Panc1 (cell line): ENCODE results near the gene SECISBP2. TPM values are rescaled to one million over a fixed set of nuclear protein-coding genes. Genes with fewer than 3 reads are reported as not detected.

Source experiments
- ATAC-seq: fragments of 200-7000 bp; cut with Tn5 transposase; 2 replicates; pipeline ENCODE4 v1.9.1; 2020; ENCODE audit warnings: mild to moderate bottlenecking, moderate library complexity
- BruUV-seq: library from RNA; stranded (reverse); fragments of 400-500 nt; replicated peaks from 2 replicates; lab custom pipeline; 2021; lab: Mats Ljungman, UMichigan
- CTCF ChIA-PET: fragments of 300-600 bp; sonication (Branson Sonifier 250); formaldehyde crosslinking; loops from one replicate; lab custom pipeline; 2022; ENCODE audit warnings: antibody characterized with exemption; lab: Charles Lee
- POLR2A ChIA-PET: fragments of 300-600 bp; sonication (Branson Sonifier 250); formaldehyde crosslinking; loops from one replicate; lab custom pipeline; 2022; ENCODE audit warnings: antibody characterized with exemption; lab: Charles Lee
- DNase-seq: peaks from one replicate; pipeline ENCODE4 v3.0.0-alpha.2; 2010; ENCODE audit warnings: low read depth, low spot score
- H3K27ac ChIP-seq: 2 replicates; pipeline ENCODE4 v1.5.1; 2011; ENCODE audit warnings: mild to moderate bottlenecking, low read length, inconsistent platforms
- H3K27me3 ChIP-seq: fragments of 200-500 bp; sonication (Bioruptor generic); 2 replicates; pipeline ENCODE4 v1.6.0; 2014; ENCODE audit warnings: low read length, inconsistent platforms; ENCODE audit not compliant: control insufficient read depth, insufficient read depth
- H3K36me3 ChIP-seq: fragments of 200-500 bp; sonication (Bioruptor generic); 2 replicates; pipeline ENCODE4 v1.5.1; 2014; ENCODE audit warnings: inconsistent platforms, mild to moderate bottlenecking, low read length, moderate library complexity; ENCODE audit not compliant: control insufficient read depth, insufficient read depth
- H3K4me1 ChIP-seq: 2 replicates; pipeline ENCODE4 v1.5.1; 2011; ENCODE audit warnings: inconsistent platforms, mild to moderate bottlenecking, low read length, moderate library complexity; ENCODE audit not compliant: control insufficient read depth, insufficient read depth
- H3K4me3 ChIP-seq, 2 experiments: 2 replicates each; pipeline ENCODE4 v1.5.1; 2011 to 2012; ENCODE audit warnings: low read depth in 2 of 2, low read length in 2 of 2, mild to moderate bottlenecking in 2 of 2, inconsistent platforms in 1 of 2, moderate library complexity in 1 of 2
- H3K9me3 ChIP-seq: fragments of 200-500 bp; sonication (Bioruptor generic); 2 replicates; pipeline ENCODE4 v1.5.1; 2014; ENCODE audit warnings: low read depth, mild to moderate bottlenecking, inconsistent platforms, low read length, moderate library complexity; ENCODE audit not compliant: control insufficient read depth, insufficient read depth
- CTCF ChIP-seq: fragments of 450-650 bp; IDR thresholded peaks from 2 replicates; pipeline ENCODE4 v1.5.1; 2017; ENCODE audit warnings: mild to moderate bottlenecking
- POLR2AphosphoS5 ChIP-seq: IDR thresholded peaks from 2 replicates; pipeline ENCODE4 v1.6.1; 2012; ENCODE audit warnings: mild to moderate bottlenecking, low read depth, low read length, moderate library complexity
- REST ChIP-seq, 2 experiments: IDR thresholded peaks; 2 replicates each; pipeline ENCODE4 v1.6.1; 2011 to 2012; ENCODE audit warnings: low read depth in 2 of 2, control low read depth in 1 of 2, low read length in 1 of 2, mild to moderate bottlenecking in 1 of 2, moderate library complexity in 1 of 2; ENCODE audit not compliant: insufficient read depth in 1 of 2
- SIN3A ChIP-seq: IDR thresholded peaks from 2 replicates; pipeline ENCODE4 v1.6.1; 2012; ENCODE audit warnings: low read depth, mild to moderate bottlenecking, low read length, moderate library complexity, borderline replicate concordance; ENCODE audit not compliant: insufficient read depth
- TCF7L2 ChIP-seq: IDR thresholded peaks from 2 replicates; pipeline ENCODE4 v1.6.1; 2011; ENCODE audit warnings: mild to moderate bottlenecking, low read depth, low read length, inconsistent platforms
- in situ Hi-C: cut with HindIII; loops from 2 replicates; pipeline ENCODE4 v1.10.0; 2016; ENCODE audit warnings: low sequenced_read_pairs, low pct_unique_long_range_greater_than_20kb
- intact Hi-C: fragments of 100-400 bp; cut with micrococcal nuclease; formaldehyde crosslinking; loops from one replicate; pipeline ENCODE4 v1.10.0; 2022; ENCODE audit not compliant: unreplicated experiment
- total RNA-seq: library from RNA; stranded (reverse); gene quantifications from one replicate; pipeline ENCODE4 v1.2.1, GENCODE V29; 2021; ENCODE audit not compliant: unreplicated experiment

SECISBP2 gene
- total RNA-seq, 1 experiment from 2014 or later, result 17.7 TPM

- Histone ChIP-seq H3K27ac (no peak overlapping the region), H3K27me3 (no peaks in the 10 kb centered on the region), H3K36me3 (no peaks in the 10 kb centered on the region), H3K4me1 (no peaks in the 10 kb centered on the region), H3K4me3 (no peak overlapping the region), H3K9me3 (no peaks in the 10 kb centered on the region)
- no TSS peak for BruUV-seq
- intact Hi-C loops (no loop called here), in situ Hi-C loops (no loop called here)
- TF ChIP-seq TCF7L2, result no peak
- TF ChIP-seq REST (IDR thresholded peaks at IDR 0.05; ENCODE audit: insufficient read depth in 1 of 2, low read depth in 2 of 2, low read length in 1 of 2), result no peak
- ATAC-seq (no peak), DNase-seq (no peak)
- CTCF ChIA-PET, result no interaction called here
- POLR2A ChIA-PET, result no interaction called here
Observed at GRCh38 chr9:89362647-89363310, 44.5 kb downstream of the SECISBP2 start.

- DNase-seq (no peak), ATAC-seq (no peak)
- H3K9me3 ChIP-seq, result no peaks in the 10 kb centered on the region
- H3K4me1 ChIP-seq, result no peaks in the 10 kb centered on the region
- no peak overlapping the region for H3K4me3 ChIP-seq
- H3K27me3 ChIP-seq, result no peaks in the 10 kb centered on the region
- POLR2A ChIA-PET, result no interaction called here
- no TSS peak for BruUV-seq
- intact Hi-C loops (no loop called here), in situ Hi-C loops (no loop called here)
- H3K27ac ChIP-seq, result no peak overlapping the region
- CTCF ChIA-PET, result no interaction called here
- TF ChIP-seq TCF7L2, result no peak
- TF ChIP-seq POLR2AphosphoS5, result no peak
- no peak for TF ChIP-seq CTCF
- TF ChIP-seq REST (IDR thresholded peaks at IDR 0.05; ENCODE audit: insufficient read depth in 1 of 2, low read depth in 2 of 2, low read length in 1 of 2), result no peak
- TF ChIP-seq SIN3A, result no peak
- H3K36me3 ChIP-seq, result no peaks in the 10 kb centered on the region
Observed at GRCh38 chr9:89363311-89363670, 45.0 kb downstream of the SECISBP2 start.
